ENCODE data around the gene ZAP70. TPM values are rescaled to one million over a fixed set of nuclear protein-coding genes. Genes with fewer than 3 reads are reported as not detected.

Gene ZAP70
- total RNA-seq, 1 experiment from 2014 or later = 0.61 TPM

- TF ChIP-seq AR (CRISPR knock-in tag; IDR thresholded peaks at IDR 0.05) (no peak), JUN (CRISPR knock-in tag; IDR thresholded peaks at IDR 0.05) (no peak), JAZF1 (CRISPR knock-in tag; IDR thresholded peaks at IDR 0.05) (no peak), CREB1 (CRISPR knock-in tag; IDR thresholded peaks at IDR 0.05) (no peak), ZNF263 (CRISPR knock-in tag; IDR thresholded peaks at IDR 0.05; ENCODE audit: low read depth) (no peak)
These were observed 43.9 kb upstream of the ZAP70 start, which contains the start of gene C2orf92 (continued) for GRCh38 chr2:97669448-97669847.

DNA sequence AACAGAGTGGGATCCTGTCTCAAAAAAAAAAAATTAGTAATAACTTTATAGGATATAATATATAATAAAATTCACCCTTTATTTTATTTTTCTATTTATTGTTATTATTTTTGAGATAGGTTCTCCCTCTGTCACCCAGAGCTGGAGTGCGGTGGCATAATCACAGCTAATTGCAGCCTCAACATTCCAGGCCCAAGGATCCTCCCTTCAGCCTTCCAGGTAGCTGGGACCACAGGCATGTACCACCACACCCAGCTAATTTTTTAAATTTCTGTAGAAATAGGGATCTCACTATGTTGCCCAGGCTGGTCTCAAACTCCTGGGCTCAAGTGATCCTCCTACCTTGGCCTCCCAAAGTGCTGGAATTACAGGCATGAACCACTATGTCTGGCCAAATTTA, 42.9 kb upstream of the ZAP70 start:
- H3K27me3 Mint-ChIP-seq (ENCODE audit: low read depth) = no peaks in the 10 kb centered on the region
- H3K4me1 Mint-ChIP-seq = peaks cover 19% of the 10 kb centered on the region
- TF ChIP-seq, protein P1, sequence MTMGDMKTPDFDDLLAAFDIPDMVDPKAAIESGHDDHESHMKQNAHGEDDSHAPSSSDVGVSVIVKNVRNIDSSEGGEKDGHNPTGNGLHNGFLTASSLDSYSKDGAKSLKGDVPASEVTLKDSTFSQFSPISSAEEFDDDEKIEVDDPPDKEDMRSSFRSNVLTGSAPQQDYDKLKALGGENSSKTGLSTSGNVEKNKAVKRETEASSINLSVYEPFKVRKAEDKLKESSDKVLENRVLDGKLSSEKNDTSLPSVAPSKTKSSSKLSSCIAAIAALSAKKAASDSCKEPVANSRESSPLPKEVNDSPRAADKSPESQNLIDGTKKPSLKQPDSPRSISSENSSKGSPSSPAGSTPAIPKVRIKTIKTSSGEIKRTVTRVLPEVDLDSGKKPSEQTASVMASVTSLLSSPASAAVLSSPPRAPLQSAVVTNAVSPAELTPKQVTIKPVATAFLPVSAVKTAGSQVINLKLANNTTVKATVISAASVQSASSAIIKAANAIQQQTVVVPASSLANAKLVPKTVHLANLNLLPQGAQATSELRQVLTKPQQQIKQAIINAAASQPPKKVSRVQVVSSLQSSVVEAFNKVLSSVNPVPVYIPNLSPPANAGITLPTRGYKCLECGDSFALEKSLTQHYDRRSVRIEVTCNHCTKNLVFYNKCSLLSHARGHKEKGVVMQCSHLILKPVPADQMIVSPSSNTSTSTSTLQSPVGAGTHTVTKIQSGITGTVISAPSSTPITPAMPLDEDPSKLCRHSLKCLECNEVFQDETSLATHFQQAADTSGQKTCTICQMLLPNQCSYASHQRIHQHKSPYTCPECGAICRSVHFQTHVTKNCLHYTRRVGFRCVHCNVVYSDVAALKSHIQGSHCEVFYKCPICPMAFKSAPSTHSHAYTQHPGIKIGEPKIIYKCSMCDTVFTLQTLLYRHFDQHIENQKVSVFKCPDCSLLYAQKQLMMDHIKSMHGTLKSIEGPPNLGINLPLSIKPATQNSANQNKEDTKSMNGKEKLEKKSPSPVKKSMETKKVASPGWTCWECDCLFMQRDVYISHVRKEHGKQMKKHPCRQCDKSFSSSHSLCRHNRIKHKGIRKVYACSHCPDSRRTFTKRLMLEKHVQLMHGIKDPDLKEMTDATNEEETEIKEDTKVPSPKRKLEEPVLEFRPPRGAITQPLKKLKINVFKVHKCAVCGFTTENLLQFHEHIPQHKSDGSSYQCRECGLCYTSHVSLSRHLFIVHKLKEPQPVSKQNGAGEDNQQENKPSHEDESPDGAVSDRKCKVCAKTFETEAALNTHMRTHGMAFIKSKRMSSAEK (CRISPR knock-in tag; IDR thresholded peaks at IDR 0.05; ENCODE audit: borderline replicate concordance) = no peak
- TF ChIP-seq ZNF416 (CRISPR knock-in tag; IDR thresholded peaks at IDR 0.05) (no peak), CREM (CRISPR knock-in tag; IDR thresholded peaks at IDR 0.05) (no peak), CREB1 (CRISPR knock-in tag; IDR thresholded peaks at IDR 0.05) (no peak), HMGXB4 (CRISPR knock-in tag; IDR thresholded peaks at IDR 0.05) (no peak), ZNF671 (CRISPR knock-in tag; IDR thresholded peaks at IDR 0.05) (no peak), TEAD4 (CRISPR knock-in tag; IDR thresholded peaks at IDR 0.05) (no peak), HMGA2 (CRISPR knock-in tag; IDR thresholded peaks at IDR 0.05) (no peak), AFF4 (CRISPR knock-in tag; IDR thresholded peaks at IDR 0.05; ENCODE audit: borderline replicate concordance) (no peak), IRF2 (CRISPR knock-in tag; IDR thresholded peaks at IDR 0.05; ENCODE audit: borderline replicate concordance, low read depth) (no peak), ZNF396 (CRISPR knock-in tag; IDR thresholded peaks at IDR 0.05; ENCODE audit: borderline replicate concordance) (no peak), CBFB (CRISPR knock-in tag; IDR thresholded peaks at IDR 0.05; ENCODE audit: low read depth) (no peak), JUN (CRISPR knock-in tag; IDR thresholded peaks at IDR 0.05) (no peak), EMX1 (CRISPR knock-in tag; IDR thresholded peaks at IDR 0.05) (no peak), PRRX2 (CRISPR knock-in tag; IDR thresholded peaks at IDR 0.05) (no peak)
- TF ChIP-seq, protein P2, sequence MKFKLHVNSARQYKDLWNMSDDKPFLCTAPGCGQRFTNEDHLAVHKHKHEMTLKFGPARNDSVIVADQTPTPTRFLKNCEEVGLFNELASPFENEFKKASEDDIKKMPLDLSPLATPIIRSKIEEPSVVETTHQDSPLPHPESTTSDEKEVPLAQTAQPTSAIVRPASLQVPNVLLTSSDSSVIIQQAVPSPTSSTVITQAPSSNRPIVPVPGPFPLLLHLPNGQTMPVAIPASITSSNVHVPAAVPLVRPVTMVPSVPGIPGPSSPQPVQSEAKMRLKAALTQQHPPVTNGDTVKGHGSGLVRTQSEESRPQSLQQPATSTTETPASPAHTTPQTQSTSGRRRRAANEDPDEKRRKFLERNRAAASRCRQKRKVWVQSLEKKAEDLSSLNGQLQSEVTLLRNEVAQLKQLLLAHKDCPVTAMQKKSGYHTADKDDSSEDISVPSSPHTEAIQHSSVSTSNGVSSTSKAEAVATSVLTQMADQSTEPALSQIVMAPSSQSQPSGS (CRISPR knock-in tag; IDR thresholded peaks at IDR 0.05; ENCODE audit: borderline replicate concordance, low read depth) = no peak
- TF ChIP-seq, protein P3, sequence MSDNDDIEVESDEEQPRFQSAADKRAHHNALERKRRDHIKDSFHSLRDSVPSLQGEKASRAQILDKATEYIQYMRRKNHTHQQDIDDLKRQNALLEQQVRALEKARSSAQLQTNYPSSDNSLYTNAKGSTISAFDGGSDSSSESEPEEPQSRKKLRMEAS (CRISPR knock-in tag; IDR thresholded peaks at IDR 0.05) = no peak
- H3K9me3 Mint-ChIP-seq = no peaks in the 10 kb centered on the region; the same call in 1 of the 2 replicates
- H3K36me3 Mint-ChIP-seq = no peaks in the 10 kb centered on the region
- H3K4me3 Mint-ChIP-seq = no peak overlapping the region
- POLR2A ChIA-PET = no interaction called here
- CTCF ChIA-PET = no interaction called here
- no peak overlapping the region for H3K27ac Mint-ChIP-seq
- ATAC-seq = no peak
- no peak for DNase-seq (ENCODE audit: low spot score)

All from WTC11 (cell line).